ENCODE data around the gene COL25A1. TPM values are rescaled to one million over a fixed set of nuclear protein-coding genes. Genes with fewer than 3 reads are reported as not detected.
"Not testable (repeated sequence)": the region's sequence is repeated elsewhere in the genome, so short reads cannot be mapped to it uniquely, and the experiment has no call there.

Gene COL25A1
- total RNA-seq, 1 donor, result 0.27 TPM

GRCh38 chr4:108881190-108881589 is 421.3 kb downstream of the COL25A1 start:
- DNase-seq (ENCODE audit: low read depth), result peak; percentile 58
- no peak for TF ChIP-seq CTCF (IDR thresholded peaks at IDR 0.05; ENCODE audit: insufficient read depth, low read length)
- H3K4me3 ChIP-seq (ENCODE audit: low read depth, low read length), result no peak overlapping the region

- DNase-seq (ENCODE audit: low read depth), result no peak
- H3K4me3 ChIP-seq (ENCODE audit: low read depth, low read length), result no peak overlapping the region
- TF ChIP-seq CTCF (IDR thresholded peaks at IDR 0.05; ENCODE audit: insufficient read depth, low read length), result no peak
These were observed 423.7 kb downstream of the COL25A1 start for GRCh38 chr4:108878806-108879205.

GRCh38 chr4:108877821-108878220 is 424.6 kb downstream of the COL25A1 start:
- DNase-seq (ENCODE audit: low read depth), result no peak
- no peak overlapping the region for H3K4me3 ChIP-seq (ENCODE audit: low read depth, low read length)
- no peak for TF ChIP-seq CTCF (IDR thresholded peaks at IDR 0.05; ENCODE audit: insufficient read depth, low read length)

GRCh38 chr4:108874806-108875205 is 427.7 kb downstream of the COL25A1 start:
- H3K4me3 ChIP-seq (ENCODE audit: low read depth, low read length), result no peak overlapping the region
- DNase-seq (ENCODE audit: low read depth), result no peak
- no peak for TF ChIP-seq CTCF (IDR thresholded peaks at IDR 0.05; ENCODE audit: insufficient read depth, low read length)

GRCh38 chr4:108869970-108870369 is 432.5 kb downstream of the COL25A1 start:
- DNase-seq (ENCODE audit: low read depth); H3K4me3 ChIP-seq (ENCODE audit: low read depth, low read length): not testable (repeated sequence)

- DNase-seq (ENCODE audit: low read depth), result no peak
- no peak overlapping the region for H3K4me3 ChIP-seq (ENCODE audit: low read depth, low read length)
- TF ChIP-seq CTCF (IDR thresholded peaks at IDR 0.05; ENCODE audit: insufficient read depth, low read length), result no peak
These were observed 433.7 kb downstream of the COL25A1 start for GRCh38 chr4:108868606-108869227.

GRCh38 chr4:108867476-108867875 is 435.0 kb downstream of the COL25A1 start:
- H3K4me3 ChIP-seq (ENCODE audit: low read depth, low read length), result no peak overlapping the region
- TF ChIP-seq CTCF (IDR thresholded peaks at IDR 0.05; ENCODE audit: insufficient read depth, low read length), result no peak
- DNase-seq (ENCODE audit: low read depth), result no peak
